DOHH2 (cell line): ENCODE data around the gene SOX8.

Experiments
- H3F3A ChIP-seq: fragments of 200-600 bp; sonication (generic), shearing (Covaris generic); 2 replicates; pipeline ENCODE4 v1.6.0; 2016; ENCODE audit warnings: antibody characterized with exemption, mild to moderate bottlenecking; ENCODE audit not compliant: control insufficient read depth, insufficient read depth
- H3K27ac ChIP-seq: fragments of 200-600 bp; sonication (generic); 2 replicates; pipeline ENCODE4 v1.5.1; 2014; ENCODE audit warnings: low read depth, mild to moderate bottlenecking, low read length, moderate library complexity
- H3K27me3 ChIP-seq: fragments of 200-600 bp; sonication (generic); 2 replicates; pipeline ENCODE4 v1.6.1; 2014; ENCODE audit warnings: mild to moderate bottlenecking, low read length, mixed read lengths; ENCODE audit not compliant: control insufficient read depth
- H3K36me3 ChIP-seq: fragments of 200-600 bp; sonication (generic); 2 replicates; pipeline ENCODE4 v1.6.1; 2014; ENCODE audit warnings: mild to moderate bottlenecking, low read length, moderate library complexity, mixed read lengths; ENCODE audit not compliant: control insufficient read depth
- H3K4me1 ChIP-seq: fragments of 200-600 bp; sonication (generic); 2 replicates; pipeline ENCODE4 v1.6.1; 2014; ENCODE audit warnings: mild to moderate bottlenecking, low read length, mixed read lengths; ENCODE audit not compliant: control insufficient read depth
- H3K4me2 ChIP-seq: fragments of 200-600 bp; sonication (generic); 2 replicates; pipeline ENCODE4 v1.6.0; 2014; ENCODE audit warnings: mild to moderate bottlenecking, low read length, moderate library complexity
- H3K4me3 ChIP-seq: fragments of 200-600 bp; sonication (generic); 2 replicates; pipeline ENCODE4 v1.5.1; 2014; ENCODE audit warnings: mild to moderate bottlenecking, low read length, mixed read lengths
- H3K79me2 ChIP-seq: fragments of 200-600 bp; sonication (generic); 2 replicates; pipeline ENCODE4 v1.6.1; 2014; ENCODE audit warnings: mild to moderate bottlenecking, low read length, mixed read lengths; ENCODE audit not compliant: control insufficient read depth
- H3K9me2 ChIP-seq: fragments of 200-600 bp; sonication (generic); replicated peaks from 2 replicates; pipeline ENCODE4 v1.6.1; 2014; ENCODE audit warnings: mild to moderate bottlenecking, low read length, mixed read lengths; ENCODE audit not compliant: control insufficient read depth
- H3K9me3 ChIP-seq: fragments of 200-600 bp; sonication (generic); 2 replicates; pipeline ENCODE4 v1.6.1; 2014; ENCODE audit warnings: antibody characterized with exemption, low read length, mixed read lengths; ENCODE audit not compliant: control insufficient read depth, insufficient read depth
- H4K20me1 ChIP-seq: fragments of 200-600 bp; sonication (generic); 2 replicates; pipeline ENCODE4 v1.6.0; 2014; ENCODE audit warnings: low read depth, mild to moderate bottlenecking, antibody characterized with exemption, low read length, moderate library complexity; ENCODE audit not compliant: control insufficient read depth, insufficient read depth
- EZH2phosphoT487 ChIP-seq: fragments of 200-600 bp; sonication (generic); IDR thresholded peaks from 2 replicates; pipeline ENCODE4 v1.6.1; 2017; ENCODE audit warnings: borderline replicate concordance, mild to moderate bottlenecking, antibody characterized with exemption, low read length, moderate library complexity, mixed read lengths
- TF ChIP-seq, protein P1 (sequence below): fragments of 200-600 bp; sonication (generic); IDR thresholded peaks from one replicate; pipeline ENCODE4 v1.5.1; 2014; ENCODE audit warnings: antibody characterized with exemption, mild to moderate bottlenecking, low read depth, low read length; ENCODE audit not compliant: poor library complexity, severe bottlenecking

Gene SOX8

DNA sequence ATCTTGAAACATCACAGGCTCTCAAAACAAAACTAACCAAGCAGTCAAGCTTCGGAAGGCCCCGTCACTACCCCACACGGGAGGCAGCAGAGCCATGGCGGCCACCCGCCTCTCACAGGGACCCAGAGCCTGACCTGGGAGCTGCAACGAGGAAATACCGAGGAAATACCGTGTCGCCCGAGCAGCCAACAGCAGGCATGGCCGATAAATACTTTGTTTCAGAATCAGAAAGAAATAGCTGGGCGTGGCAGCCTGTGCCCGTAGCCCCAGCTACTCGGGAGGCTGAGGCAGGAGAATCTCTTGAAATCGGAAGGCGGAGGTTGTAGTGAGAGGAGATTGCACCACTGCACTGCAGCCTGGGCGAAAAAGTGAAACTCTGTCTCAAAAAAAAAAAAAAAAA is 17.7 kb upstream of the SOX8 start:
- H3K79me2 ChIP-seq = peaks cover 43% of the 10 kb centered on the region
- H3F3A ChIP-seq = no peaks in the 10 kb centered on the region
- H3K4me2 ChIP-seq = no peak overlapping the region
- no peaks in the 10 kb centered on the region for H3K4me1 ChIP-seq
- H3K4me3 ChIP-seq = no peak overlapping the region
- no peaks in the 10 kb centered on the region for H3K9me2 ChIP-seq
- H3K9me3 ChIP-seq = peaks cover 3% of the 10 kb centered on the region; the same call in 1 of the 2 replicates
- TF ChIP-seq, protein P1, sequence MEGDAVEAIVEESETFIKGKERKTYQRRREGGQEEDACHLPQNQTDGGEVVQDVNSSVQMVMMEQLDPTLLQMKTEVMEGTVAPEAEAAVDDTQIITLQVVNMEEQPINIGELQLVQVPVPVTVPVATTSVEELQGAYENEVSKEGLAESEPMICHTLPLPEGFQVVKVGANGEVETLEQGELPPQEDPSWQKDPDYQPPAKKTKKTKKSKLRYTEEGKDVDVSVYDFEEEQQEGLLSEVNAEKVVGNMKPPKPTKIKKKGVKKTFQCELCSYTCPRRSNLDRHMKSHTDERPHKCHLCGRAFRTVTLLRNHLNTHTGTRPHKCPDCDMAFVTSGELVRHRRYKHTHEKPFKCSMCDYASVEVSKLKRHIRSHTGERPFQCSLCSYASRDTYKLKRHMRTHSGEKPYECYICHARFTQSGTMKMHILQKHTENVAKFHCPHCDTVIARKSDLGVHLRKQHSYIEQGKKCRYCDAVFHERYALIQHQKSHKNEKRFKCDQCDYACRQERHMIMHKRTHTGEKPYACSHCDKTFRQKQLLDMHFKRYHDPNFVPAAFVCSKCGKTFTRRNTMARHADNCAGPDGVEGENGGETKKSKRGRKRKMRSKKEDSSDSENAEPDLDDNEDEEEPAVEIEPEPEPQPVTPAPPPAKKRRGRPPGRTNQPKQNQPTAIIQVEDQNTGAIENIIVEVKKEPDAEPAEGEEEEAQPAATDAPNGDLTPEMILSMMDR = no peak
- no peak for TF ChIP-seq EZH2phosphoT487
- H4K20me1 ChIP-seq = no peaks in the 10 kb centered on the region
- H3K36me3 ChIP-seq = peaks cover 29% of the 10 kb centered on the region
- H3K27me3 ChIP-seq = no peaks in the 10 kb centered on the region
- no peak overlapping the region for H3K27ac ChIP-seq

DNA sequence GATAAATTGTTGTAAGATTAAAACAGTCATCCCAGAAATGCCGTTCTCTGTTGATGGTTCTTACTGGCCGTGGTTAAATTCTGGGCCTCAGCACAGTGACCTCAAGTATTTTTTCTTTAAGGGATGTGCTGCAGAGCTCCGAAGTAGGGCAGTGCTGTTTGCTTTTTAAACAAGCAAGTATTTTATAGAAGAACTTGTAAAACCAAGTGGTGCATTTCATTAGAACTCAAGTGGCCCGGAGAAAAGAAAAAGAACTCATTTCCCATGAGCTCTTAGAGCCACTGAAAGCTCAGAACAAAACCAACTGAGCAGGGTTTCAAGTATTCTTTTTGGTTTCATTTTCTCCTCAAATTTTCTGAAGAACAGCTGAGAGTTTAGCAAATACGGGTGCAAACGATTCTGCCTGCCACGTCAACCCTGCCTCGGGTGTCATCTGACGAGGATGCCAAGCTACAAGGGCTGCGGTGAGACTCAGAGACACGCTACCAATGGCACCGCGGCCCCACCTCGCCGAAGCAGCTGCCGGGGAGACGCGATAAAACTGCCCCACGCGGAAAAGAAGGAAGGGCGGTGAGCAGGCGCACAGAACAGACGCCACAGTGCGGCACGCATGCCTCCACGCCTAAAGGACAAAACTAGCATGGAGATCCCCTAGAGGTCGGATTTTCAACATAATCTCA is 17.1 kb upstream of the SOX8 start:
- Histone ChIP-seq H3K9me3 (peaks cover 3% of the 10 kb centered on the region; the same call in 1 of the 2 replicates), H3K4me2 (no peak overlapping the region), H3K79me2 (peaks cover 46% of the 10 kb centered on the region), H3K27ac (no peak overlapping the region), H3K9me2 (no peaks in the 10 kb centered on the region), H3K4me1 (peaks cover 3% of the 10 kb centered on the region), H3K36me3 (peaks cover 31% of the 10 kb centered on the region), H4K20me1 (no peaks in the 10 kb centered on the region), H3K27me3 (no peaks in the 10 kb centered on the region), H3F3A (no peaks in the 10 kb centered on the region), H3K4me3 (no peak overlapping the region)
- TF ChIP-seq, protein P1 = no peak

DNA sequence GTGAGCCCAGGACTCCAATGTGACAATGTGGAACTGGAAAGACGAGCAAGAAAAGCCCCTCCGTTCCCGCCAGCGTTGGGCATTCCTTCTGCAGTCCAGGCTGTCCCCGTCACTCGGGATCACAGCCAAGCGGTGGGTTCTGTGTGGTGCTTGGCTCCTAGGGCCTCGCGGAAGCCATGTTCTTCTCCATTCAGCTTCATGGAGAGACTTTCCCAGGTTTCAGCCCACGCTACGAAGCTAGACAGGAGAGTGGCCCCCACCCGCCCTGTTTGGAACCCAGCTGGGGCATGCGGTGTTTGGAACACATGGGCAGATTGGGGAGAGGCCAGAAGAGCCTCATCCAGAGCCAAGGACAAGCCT is 16.6 kb upstream of the SOX8 start:
- Histone ChIP-seq H3K27ac (no peak overlapping the region), H3K27me3 (no peaks in the 10 kb centered on the region), H3K36me3 (peaks cover 34% of the 10 kb centered on the region), H3K4me3 (no peak overlapping the region), H3K4me2 (no peak overlapping the region), H3F3A (no peaks in the 10 kb centered on the region), H3K9me3 (peaks cover 3% of the 10 kb centered on the region; the same call in 1 of the 2 replicates), H4K20me1 (no peaks in the 10 kb centered on the region), H3K9me2 (no peaks in the 10 kb centered on the region), H3K79me2 (peaks cover 51% of the 10 kb centered on the region), H3K4me1 (peaks cover 8% of the 10 kb centered on the region)
- TF ChIP-seq, protein P1 = no peak
- TF ChIP-seq EZH2phosphoT487 = no peak
